HG03442 (cell line): ENCODE data around the gene ADAMTSL3.

ENCODE experiments used
- ATAC-seq: cut with Tn5 transposase; IDR thresholded peaks from one replicate; pipeline ENCODE4 v1.9.1; 2021; ENCODE audit warnings: mild to moderate bottlenecking, moderate library complexity; ENCODE audit not compliant: unreplicated experiment

Gene ADAMTSL3

DNA sequence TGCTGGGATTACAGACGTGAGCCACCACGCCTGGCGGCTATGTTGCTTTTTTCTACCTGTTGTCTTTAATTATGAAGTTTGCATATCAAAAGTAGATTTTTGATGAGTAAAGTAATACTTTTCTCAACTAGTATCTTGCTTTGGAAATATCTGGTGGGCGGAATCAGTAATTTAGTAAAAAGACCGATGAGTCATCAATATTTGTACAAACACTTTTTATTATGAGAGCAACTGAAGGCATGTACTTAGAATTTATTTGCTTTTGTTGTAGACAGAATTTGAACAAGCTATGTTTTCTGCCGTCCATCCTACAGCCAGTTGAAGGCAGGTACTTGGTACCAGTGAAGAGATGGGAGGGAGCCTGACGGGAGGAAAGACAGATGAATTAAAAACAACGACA lies 164.7 kb downstream of the ADAMTSL3 start:
- ATAC-seq: no peak

DNA sequence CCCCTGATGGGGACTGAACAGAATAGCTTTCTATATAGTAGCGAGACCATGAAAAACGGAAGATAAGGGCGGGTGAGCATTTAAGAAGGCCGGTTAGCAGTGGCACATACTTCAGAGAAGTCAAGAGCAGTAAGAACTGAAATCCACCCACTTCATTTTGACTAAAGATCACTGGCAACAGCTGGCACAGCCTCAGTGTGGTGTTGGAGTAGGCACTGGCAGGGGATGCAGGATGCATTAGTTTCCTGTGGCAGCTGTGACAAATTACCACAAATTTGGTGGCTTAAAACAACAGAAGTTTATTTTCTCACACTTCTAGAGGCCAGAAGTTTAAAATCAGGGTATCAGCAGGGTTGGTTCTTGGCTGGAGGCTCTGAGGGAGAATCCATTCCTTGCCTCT lies 176.5 kb downstream of the ADAMTSL3 start:
- ATAC-seq: no peak

DNA sequence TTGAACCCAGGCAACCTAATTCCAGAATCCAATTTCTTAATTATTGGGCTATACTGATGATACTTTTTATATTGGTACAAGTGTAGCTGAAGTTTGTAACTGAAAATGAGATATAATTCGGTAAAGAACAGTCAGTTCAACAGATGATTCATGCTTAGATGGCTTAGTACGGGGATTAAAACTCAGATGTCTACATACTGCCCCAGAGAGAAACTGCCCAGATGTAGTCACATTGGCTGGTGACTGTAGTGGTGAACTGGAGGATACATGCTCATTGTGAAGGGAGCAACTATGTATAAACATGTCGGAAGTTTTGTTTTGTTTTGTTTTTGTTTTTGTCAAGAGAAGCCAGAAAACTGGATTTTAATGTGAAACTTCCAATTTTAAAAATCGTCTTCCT lies 179.6 kb downstream of the ADAMTSL3 start:
- ATAC-seq: no peak

DNA sequence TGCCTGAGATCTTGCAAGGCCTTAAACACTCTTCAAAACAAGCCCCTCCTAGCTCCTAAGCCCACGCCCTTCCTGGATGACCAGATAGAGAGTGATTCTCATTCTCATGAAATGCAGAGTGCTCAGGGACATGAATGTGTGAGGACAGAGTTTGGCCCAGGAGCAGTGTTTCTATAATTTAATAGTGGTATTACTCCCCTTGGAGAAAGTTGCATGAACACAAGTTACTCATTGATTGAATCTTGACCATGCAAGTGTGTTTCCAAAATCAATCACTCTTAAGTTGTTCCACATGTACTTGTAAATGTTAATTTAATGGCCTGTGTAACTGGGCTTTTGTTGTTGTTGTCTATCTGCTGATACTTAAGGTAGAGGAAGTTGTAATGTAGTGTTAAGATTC lies 181.6 kb downstream of the ADAMTSL3 start:
- no peak for ATAC-seq

DNA sequence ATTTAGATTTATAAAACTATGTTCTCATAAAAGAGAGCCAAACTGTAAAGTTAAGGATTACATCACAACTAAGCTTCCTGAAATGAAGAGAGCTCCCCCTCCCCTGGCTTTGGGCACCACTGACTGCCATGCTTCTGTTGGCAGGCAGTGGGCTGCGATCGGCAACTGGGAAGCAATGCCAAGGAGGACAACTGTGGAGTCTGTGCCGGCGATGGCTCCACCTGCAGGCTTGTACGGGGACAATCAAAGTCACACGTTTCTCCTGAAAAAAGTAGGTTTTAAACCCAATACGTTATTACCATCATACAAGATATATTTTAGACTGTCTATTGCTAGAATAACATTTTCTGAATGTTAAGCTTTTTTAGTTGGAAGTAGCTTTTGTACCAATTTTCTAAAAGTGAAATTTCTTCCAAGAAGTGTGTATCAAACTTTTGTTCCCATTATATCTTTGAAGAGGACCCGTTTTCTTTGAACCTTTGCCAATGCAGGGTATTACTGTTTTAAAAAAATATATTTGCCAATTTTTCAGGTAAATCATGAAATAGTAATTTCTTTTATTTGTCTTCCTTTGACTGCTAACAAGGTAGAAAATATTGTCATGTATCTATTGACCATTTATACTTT lies 184.1 kb downstream of the ADAMTSL3 start:
- ATAC-seq: no peak

DNA sequence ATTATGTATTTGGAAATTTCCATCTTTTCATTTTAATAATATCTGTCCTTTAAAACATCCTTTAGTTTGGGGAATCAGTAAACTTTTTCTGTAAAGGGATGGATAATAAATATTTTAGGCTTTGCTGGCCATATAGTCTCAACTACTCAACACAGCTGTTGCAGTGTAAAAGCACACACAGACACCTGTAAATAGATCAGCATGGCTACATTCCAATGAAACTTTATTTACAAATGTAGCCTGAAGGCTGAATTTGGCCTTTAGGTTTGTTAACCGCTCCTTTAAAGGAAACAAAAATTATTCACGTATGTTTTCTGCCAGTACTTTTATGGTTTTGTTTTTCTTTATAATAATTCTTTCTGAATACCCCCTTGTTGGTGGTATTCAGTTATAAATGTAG lies 184.8 kb downstream of the ADAMTSL3 start:
- ATAC-seq: no peak

DNA sequence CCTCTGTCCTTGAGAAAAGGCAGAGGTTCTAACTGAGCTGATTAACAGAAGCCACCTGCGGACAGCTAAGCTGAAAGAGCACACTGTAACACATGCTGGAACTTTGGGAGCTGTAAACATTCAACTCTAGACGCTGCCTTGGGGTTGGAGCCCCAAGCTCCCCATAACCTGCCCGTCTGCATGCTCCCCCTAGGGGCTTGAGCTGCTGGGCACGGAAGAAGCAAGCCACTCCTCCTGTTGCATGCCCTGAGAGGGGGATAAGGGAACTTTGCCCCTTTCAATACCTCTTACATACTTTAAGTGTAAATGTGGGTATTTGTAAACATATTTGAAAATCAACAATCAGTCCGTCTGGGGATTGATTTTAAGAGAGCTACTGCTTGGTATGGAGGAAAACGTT lies 188.4 kb downstream of the ADAMTSL3 start:
- no peak for ATAC-seq

DNA sequence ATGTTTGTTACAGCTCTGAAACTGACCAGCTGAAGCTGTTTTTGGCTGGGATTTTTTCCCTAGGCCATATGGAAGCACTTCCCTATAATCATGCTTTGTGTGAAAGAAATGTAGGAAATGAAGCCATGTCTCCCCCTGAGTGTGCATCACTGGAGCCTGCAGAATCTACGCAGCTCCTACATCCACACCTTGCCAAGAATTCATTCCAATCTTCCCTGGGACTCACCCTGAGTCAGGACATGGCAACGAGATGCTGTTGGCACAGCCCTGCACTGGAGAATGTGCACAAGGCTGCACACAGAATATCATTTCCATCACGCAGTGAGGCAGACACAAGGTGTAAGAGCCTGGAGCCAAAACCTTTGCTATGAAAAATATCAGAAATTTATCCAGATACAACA lies 189.5 kb downstream of the ADAMTSL3 start:
- no peak for ATAC-seq

DNA sequence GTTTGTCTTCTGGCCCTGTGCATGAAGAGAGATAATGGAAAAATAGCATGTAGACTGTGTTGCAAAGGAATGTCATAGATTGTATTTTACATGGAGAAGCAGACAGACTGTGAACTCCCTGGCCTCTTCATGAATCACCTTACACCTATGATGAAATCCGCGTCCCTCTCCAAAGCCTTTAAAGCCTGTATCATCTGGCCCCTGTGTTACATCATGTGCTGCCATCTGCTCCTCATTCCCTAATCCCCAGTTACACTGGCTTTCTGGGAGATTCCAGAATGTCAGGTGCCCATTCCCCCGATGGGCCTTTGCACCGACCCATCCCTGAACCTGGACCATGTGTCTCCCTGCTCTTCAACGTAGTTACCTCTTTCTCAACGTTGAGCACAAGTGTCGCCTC lies 190.8 kb downstream of the ADAMTSL3 start:
- no peak for ATAC-seq

DNA sequence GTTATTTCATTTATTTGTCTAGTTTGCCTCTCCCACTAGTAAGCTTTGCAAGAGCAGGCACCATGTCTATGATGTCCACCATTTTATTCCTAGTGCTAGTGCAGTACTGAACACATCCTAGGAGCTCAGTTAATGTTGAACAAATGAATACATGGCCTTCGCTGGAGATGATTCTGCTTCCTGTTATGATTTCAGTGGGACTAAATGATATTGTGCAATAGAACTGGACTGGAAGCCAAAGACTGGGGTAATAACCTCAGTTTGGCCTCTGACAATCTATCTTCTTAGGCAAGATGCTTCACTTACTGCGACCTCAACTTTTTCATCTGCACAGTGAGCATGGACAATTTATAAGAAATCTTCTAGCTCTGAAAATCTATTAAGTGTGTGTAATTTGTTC lies 191.3 kb downstream of the ADAMTSL3 start:
- ATAC-seq: no peak

DNA sequence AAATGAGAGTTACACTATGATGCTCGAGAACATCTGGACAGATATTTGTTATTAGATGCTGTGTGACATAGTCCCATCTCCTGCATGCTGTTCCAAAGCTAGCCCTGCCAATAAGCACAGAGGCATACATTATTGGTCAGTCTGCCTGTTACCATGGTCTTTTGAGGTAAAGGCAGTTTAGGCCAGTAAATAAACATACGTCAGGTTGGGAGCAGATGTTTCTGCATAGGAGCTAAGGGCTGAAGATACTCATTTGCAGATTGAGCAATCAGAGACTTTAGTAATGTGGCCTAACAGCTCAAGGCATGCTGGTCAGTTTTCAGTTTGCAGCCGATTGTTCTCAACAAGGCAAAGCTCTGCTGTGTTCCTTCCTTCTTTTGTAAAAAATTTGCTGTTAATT lies 192.9 kb downstream of the ADAMTSL3 start:
- ATAC-seq: no peak

DNA sequence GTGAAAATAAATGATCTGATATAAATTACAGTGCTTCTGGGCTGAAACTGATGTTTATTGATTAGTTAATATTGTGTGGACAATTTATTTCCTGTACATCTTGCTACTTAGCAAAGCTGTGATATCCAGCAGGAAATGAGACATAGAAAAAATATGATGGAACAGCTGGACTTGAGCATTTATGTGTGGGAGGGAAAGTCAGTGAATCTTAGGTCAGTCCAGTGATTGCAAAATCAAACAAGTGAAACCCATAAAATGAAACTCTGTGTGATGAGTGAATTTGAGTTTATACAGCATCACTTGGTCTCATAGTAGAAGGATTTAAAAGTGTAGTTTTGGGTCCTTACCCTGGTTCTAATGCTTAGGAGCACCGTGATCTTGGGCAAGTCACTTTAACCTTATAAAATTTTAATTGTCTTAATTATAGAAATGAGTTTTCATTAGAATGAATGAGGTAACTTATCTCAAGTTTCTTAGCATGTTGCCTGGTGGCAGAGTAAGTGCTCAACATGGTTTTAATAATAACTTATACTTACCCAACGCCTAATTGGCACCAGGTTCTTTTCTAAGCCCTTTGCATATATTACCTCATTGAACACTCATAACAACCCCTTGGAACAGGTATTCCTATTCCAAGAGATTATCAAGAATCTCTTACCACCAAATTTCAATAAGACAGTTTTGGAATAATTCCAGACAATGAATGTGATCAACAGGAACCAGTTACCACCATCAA lies 194.6 kb downstream of the ADAMTSL3 start:
- ATAC-seq: no peak

DNA sequence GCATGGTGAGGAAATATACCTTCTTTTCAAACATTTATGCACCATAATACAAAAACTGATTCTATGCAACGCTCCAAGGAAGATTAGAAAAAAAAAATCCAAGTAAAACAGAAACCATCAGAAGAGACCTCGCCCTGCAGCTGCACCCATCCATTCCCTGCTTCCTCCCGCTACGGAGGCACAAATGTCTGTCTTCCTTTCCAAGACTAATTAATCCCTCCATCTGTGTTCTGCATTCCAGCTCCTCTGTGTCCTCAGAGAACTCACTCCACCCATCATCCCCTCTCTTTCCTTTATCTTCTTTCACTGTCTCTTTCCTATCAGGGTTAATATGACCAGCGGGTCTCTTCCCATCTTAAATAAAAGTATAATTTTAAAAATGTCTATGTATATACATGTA lies 196.1 kb downstream of the ADAMTSL3 start:
- no peak for ATAC-seq

DNA sequence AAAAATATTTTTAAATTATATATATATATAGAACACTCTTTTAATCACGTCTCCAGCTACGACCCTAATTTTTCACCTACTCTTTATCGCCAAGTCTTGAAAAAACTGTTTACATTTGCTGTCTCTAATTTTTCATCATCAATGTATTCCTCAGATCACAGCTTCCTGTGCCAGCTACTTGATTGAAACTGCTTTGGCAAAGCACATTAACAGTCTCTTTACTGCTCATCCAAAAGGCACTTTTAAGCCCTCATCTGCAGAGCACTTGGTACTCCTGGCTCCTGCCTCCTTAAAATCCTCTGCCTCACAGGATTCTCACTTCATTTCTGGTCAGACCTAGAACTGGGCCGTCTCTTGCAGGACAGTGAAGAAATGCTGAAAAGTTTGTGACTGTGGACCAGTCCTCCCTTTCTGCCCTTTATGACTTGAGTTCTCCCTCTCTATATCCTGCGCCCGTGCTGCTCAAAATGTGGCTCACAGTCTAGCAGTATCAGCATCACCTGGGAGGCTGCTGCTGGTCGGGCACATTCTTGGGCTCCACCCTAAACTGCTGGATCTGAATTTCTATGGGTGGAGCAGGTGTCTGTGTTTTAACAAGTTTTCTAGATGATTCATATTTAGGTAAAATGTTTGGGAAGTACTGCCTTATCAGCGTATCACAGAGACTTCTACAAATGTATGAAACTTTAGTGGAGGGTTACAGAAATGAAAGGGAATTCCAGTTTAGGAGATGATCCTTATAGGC lies 196.8 kb downstream of the ADAMTSL3 start:
- ATAC-seq: no peak

DNA sequence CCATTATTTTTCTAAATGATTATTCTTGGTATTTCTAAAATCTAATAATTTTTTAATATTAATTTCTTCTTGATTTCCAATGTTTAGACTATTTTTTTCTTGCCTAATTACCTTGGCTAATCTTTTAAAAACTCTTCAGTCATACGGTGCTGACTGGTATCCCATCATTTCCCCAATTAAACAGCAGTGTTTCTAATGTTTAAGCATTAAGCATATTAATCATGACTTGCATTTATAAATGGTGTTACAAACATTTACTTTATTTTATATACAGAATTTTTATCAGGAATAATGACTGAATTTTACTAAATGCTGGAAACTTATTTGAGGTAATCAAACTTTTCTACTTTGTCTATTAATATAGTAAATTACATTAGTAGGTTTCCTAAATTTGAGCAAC lies 199.3 kb downstream of the ADAMTSL3 start:
- no peak for ATAC-seq

DNA sequence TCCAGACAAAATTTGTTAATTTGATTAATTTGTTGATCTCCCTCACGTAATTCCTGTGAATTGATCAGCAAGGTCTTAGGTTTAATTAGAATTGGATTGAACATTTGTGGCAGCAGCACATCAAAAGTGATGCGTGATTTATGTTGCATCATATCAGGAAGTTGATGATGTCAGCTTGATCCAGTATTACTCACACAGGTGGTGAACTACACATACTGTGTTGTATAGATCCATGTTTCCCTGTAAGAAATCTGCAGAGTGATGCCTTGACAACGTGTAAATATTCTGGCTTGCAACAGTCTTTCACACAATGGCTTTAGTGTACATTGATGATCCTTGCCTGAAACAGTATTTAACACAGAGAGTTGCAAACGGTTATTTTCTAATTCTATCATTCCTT lies 200.4 kb downstream of the ADAMTSL3 start:
- ATAC-seq: no peak

DNA sequence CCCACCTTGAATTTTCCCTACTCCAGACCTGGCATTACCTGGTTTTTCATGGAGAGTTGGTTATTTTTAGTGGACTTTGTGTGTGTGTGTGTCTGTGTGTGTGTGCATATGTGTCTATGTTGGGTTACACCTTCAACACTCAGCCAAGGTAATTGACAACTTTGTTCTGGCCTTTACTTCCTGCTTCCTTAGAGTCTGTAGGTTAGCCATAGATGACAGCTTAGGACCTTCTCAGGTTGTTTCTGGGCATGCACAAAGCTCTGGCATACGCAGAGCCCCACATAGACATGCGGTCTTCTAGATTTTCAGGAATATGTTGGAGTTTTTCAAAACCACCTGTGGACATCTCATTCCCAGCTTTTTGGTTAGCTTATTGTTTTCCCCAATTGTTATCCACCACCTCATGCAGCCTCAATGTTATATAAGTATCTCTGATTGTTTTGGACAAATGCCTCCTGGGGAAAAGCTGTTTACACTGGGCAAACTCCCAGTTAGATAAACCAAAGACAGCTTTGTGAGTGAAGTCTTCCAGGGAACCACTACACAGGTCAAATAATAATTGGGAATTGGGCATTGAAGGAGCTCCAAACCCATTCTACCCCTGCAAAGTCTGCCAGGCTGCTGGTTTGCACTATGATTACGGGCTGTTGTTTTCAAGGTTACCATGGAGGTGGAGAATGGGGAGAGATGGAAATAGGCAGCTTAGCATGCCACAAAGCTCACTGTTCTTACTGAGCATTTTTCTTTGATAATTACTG lies 201.2 kb downstream of the ADAMTSL3 start:
- ATAC-seq: no peak

DNA sequence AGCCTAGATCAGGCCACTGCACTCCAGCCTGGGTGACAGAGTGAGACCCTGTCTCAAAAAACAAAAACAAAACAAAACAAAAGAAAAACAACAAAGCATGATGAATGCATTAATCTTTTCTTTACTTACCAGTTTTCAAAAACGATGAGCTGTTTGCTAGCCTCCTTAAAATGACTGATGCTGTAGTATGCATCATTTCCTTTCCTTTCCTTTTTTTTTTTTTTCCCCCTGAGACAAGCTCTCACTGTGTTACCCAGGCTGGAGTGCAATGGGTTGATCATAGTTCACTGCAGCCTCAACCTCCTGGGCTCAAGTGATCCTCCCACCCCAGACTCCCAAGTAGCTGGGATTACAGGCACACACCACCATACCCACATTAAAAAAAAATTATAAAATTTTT lies 202.0 kb downstream of the ADAMTSL3 start:
- no peak for ATAC-seq

DNA sequence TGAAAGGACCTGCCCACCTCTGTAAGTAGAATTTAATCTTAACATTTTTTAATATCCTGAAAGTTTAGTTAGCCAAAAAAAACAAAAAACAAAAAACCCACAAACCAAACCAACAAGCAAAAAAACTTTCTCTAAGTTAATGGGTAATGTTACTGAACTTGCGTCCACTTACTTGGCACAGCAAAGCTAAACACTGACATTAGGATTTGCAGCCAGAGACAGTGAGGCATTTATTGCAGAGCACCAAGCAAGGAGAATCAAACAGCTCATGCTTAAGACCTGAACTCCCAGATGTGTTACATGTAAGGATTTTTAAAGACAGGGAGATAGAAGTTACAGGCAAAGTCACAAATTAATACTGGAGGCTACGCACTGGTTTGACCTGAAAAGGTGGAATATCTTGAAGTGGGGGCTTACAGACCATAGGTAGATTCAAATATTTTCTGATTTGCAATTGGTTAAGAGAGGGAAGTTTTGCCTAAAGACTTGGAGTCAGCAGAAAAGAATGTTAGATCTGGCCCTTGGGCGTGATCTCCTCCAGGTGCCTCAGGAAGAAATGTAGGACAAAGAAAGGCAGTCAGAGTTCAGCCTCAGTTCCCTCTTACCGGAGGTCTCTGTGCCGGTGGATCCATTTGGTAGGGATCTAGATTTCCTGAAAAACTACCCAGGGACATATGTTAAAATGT lies 205.0 kb downstream of the ADAMTSL3 start:
- no peak for ATAC-seq

DNA sequence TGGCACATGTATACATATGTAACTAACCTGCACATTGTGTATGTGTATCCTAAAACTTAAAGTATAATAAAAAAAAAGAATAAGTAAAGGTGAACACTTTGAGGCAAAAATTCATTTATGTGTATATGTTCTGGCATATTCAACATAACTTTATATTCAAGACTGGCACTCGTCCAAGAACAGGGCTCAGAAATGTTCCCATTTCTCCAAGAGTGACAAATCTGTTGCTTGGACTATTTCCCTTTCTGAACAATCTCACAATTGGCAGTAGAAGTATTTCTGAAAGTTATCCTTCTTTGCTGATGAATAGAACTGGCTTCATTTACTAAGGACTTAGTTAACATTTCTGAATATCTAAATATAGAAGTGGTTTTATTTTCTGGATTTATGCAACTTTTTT lies 212.8 kb downstream of the ADAMTSL3 start:
- ATAC-seq: no peak

DNA sequence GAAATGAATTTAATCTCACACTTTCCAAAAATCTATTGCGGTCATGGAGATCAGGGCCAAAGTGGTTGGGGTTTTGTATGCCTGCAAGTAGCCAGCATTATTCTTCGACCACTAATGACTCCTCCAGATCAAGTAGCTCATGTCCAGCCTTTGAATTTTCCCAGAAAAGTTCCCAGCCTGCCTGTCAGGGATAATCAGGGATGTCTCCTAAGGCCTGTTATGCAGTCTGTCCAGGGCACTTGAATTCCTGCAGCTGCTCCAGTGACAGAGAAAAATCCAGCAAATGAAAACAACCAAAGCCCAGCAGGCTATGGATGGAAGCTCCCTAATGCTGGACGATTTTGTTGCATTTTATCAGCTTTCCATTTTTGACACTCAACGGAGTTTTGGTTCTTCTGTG lies 215.4 kb downstream of the ADAMTSL3 start:
- ATAC-seq: no peak
